Brain microvascular endothelial cell (primary cell): ENCODE data around the gene IFI35.
A peak's percentile ranks its signal among the peaks of the same experiment; 100 is the strongest.
"Not testable (repeated sequence)": the region's sequence is repeated elsewhere in the genome, so short reads cannot be mapped to it uniquely, and the experiment has no call there.

Experiments used
- DNase-seq: peaks from one replicate; pipeline ENCODE4 v3.0.0-alpha.2; 2020
- H3K27ac ChIP-seq: fragments of 250-450 bp; sonication (Bioruptor Pico); 2 replicates; pipeline ENCODE4 v1.5.1; 2020; ENCODE audit warnings: mild to moderate bottlenecking, moderate library complexity
- H3K27me3 ChIP-seq: fragments of 250-450 bp; sonication (Bioruptor Pico); replicated peaks from 2 replicates; pipeline ENCODE4 v1.5.1; 2020; ENCODE audit warnings: mild to moderate bottlenecking
- H3K36me3 ChIP-seq: fragments of 250-450 bp; sonication (Bioruptor Pico); replicated peaks from 2 replicates; pipeline ENCODE4 v1.5.1; 2020; ENCODE audit warnings: mild to moderate bottlenecking
- H3K4me3 ChIP-seq: 2 replicates; pipeline ENCODE4 v1.5.1; 2011; ENCODE audit warnings: low read depth, mild to moderate bottlenecking, control low read depth, low read length, moderate library complexity
- CTCF ChIP-seq: IDR thresholded peaks from 2 replicates; pipeline ENCODE4 v1.5.1; 2011; ENCODE audit warnings: low read depth, mild to moderate bottlenecking, moderate library complexity, low read length, control low read depth, inconsistent platforms; ENCODE audit errors: missing control alignments
- in situ Hi-C: cut with HindIII; loops from 2 replicates; pipeline ENCODE4 v1.10.0; 2017; ENCODE audit warnings: low sequenced_read_pairs, low pct_ligation_motif_present

Gene IFI35

DNA sequence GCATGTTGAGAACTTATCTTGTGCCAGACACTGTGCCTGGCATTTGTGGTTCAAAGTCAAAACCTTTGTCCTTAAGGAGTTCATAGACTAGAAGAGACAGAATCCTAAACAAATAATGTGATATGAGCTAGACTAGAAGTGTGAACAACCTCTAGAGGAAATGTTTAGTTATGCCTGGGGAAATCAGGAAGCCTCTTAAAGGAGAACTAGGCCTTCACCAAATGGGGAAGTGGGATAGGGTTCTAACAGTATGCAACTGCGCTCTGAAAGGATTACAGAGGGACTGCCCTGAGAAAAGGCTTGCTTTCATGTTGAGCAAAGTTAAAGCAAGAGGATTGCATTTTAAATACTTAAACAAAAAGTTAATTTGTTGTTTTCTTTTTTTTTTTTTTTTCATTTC, 21.4 kb upstream of the IFI35 start:
- H3K4me3 ChIP-seq: no peak overlapping the region
- TF ChIP-seq CTCF: no peak
- DNase-seq: no peak
- in situ Hi-C loops: no loop called here
- H3K27me3 ChIP-seq: no peaks in the 10 kb centered on the region
- no peak overlapping the region for H3K27ac ChIP-seq
- peaks cover 9% of the 10 kb centered on the region for H3K36me3 ChIP-seq

DNA sequence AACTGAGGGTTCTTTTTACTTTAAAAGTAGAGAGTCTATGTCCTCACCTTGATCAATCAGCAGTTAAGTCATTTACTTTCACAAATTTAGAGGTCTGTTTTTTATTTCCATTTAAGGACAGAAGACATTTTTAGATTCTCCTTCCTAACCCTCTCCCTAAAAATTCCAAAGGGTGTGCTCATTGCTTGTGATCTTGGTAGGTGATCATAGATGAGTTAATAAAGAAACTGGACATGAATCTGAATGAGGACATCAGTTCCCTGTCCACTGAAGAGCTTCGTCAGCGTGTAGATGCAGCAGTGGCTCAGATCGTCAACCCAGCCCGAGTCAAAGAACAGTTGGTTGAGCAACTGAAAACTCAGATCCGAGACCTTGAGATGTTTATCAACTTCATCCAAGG, 17.4 kb upstream of the IFI35 start:
- Histone ChIP-seq H3K4me3 (no peak overlapping the region), H3K36me3 (peaks cover 36% of the 10 kb centered on the region), H3K27me3 (no peaks in the 10 kb centered on the region), H3K27ac (peak overlapping the region; percentile 36)
- TF ChIP-seq CTCF: no peak
- in situ Hi-C loops: no loop called here
- DNase-seq: no peak

DNA sequence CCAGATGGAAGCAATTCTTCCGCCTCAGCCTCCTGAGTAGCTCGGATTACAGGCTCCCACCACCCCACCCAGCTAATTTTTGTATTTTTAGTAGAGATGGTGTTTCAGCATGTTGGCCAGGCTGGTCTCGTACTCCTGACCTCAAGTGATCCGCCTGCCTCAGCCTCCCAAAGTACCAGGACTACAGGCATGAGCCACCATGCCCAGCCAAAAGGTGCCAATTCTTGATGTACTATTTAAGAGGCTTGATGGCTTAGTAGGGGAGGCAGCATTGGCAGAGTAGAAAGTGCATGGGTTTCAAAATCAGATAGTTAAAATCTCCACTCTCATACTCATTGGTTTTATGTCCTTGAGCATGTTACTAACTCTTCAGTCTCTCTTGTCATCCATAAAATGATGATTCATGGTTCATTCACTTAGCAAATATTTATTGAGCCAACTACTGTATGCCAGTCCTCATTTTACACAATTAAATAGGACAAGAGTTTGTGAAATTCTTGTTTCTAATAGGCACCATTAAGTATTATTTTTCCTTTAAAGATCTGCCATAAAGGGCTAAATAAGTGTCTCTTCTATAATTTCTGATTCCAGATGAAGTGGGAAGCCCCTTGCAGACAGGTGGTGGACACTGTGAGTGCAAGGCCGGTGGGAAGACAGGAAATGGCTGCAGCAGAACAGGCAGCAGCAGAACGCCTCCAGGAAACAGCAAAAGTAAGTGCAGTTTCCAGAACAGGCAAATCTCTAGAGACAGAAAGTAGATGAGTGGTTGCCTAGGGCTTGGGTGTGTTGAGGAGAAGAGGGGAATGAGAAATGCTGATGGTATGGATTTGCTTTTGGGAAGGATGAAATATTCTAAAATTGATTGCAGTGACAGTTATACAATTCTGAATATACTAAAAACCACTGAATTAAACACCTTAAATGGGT, 16.6 kb upstream of the IFI35 start:
- in situ Hi-C loops: no loop called here
- Histone ChIP-seq H3K27me3 (no peaks in the 10 kb centered on the region), H3K4me3 (no peak overlapping the region), H3K27ac (peak overlapping the region; percentile 42), H3K36me3 (peaks cover 36% of the 10 kb centered on the region)
- no peak for TF ChIP-seq CTCF
- no peak for DNase-seq

DNA sequence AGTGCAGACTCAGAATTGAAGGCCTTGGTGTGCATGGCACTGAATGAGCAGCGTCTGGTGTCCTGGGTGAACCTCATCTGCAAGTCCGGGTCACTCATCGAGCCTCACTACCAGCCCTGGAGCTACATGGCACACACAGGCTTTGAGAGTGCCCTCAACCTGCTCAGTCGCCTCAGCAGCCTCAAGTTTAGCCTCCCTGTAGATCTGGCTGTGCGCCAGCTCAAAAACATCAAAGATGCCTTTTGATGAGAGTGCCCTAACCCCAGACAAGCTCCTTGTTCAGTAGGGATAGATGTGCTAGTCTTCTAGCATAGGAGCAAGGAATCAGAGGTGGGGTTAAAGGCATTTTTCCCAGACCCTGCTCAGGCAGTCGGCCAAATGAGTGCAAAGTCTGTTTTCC, 15.1 kb upstream of the IFI35 start:
- in situ Hi-C loops: no loop called here
- no peak for DNase-seq
- H3K27ac ChIP-seq: no peak overlapping the region
- H3K4me3 ChIP-seq: no peak overlapping the region
- H3K36me3 ChIP-seq: peaks cover 36% of the 10 kb centered on the region
- no peak for TF ChIP-seq CTCF
- H3K27me3 ChIP-seq: no peaks in the 10 kb centered on the region

- H3K4me3 ChIP-seq: no peak overlapping the region
- in situ Hi-C loops: no loop called here
- no peak overlapping the region for H3K27ac ChIP-seq
- no peak for TF ChIP-seq CTCF
- H3K27me3 ChIP-seq: no peaks in the 10 kb centered on the region
- DNase-seq: no peak
- H3K36me3 ChIP-seq: peaks cover 30% of the 10 kb centered on the region
Measured at GRCh38 chr17:42992872-42993271, 13.7 kb upstream of the IFI35 start.

DNA sequence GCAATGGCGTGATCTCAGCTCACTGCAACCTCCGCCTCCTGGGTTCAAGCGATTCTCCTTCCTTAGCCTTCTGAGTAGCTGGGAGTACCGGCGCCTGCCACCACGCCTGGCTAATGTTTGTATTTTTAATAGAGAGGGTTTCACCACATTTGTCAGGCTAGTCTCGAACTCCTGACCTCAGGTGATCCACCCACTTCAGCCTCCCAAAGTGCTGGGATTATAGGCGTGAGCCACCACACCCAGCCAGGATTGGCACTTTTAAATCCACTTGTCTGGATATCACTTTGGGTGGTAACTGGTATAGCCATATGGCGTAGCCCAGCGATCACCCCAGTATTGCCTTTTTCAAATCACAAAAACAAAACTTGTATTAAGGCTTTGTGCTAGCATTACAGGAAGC, 12.7 kb upstream of the IFI35 start:
- in situ Hi-C loops, DNase-seq, H3K27me3 ChIP-seq, H3K27ac ChIP-seq, H3K4me3 ChIP-seq: not testable (repeated sequence)
- peaks cover 29% of the 10 kb centered on the region for H3K36me3 ChIP-seq
